HG02884 (cell line): ENCODE data around the gene PRKCH.

Experiments
- ATAC-seq: cut with Tn5 transposase; IDR thresholded peaks from one replicate; pipeline ENCODE4 v1.9.1; 2021; ENCODE audit warnings: mild to moderate bottlenecking, moderate library complexity; ENCODE audit not compliant: unreplicated experiment

PRKCH gene

DNA sequence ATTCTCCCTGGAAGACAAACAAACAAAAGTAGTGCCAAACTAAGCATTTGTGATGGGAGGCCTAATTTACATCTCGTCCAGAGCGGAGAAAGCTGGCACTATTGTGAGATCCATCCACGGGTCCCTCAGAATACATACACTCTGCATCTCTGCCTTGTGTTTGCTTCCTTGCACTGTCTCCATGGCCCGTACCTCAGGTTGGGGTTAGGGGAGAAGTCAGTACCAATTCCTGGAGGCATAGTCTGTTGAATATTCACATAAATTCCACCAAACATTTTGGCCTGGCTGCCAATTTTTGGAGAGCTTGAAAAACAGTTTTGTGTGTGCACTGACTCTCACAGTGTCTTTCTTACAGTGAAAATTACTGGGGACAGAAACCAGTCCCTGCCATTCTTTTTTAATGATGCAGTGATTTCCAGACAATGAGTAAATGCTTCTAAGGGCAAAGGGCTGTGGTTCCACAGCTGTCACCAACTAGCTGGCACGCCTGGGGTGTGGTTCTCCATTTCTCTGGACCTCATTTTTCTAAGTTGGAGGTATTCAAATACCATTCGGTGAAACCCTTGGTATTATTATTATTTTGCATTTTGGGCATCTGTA, 254.3 kb downstream of the PRKCH start:
- ATAC-seq = no peak

DNA sequence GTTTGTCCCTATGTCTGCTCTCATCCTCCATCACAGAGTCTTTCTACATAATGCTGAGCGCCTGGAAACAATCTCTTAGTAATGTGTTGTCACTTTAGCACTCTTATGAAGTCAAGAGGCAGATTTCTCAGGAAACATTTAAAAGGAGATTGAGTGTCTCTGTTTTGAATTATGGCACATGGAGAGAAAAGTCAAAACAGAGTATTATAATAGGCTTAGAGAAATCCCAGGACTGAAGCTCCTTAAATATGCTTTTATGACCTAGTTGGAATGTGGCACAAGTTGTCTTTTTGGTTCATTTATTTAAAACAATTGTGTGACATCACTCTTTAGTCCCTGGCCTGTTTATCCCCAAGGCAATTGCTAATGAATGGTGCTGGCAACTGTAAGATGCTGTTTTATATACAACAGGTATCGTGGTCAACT, 256.1 kb downstream of the PRKCH start:
- no peak for ATAC-seq

DNA sequence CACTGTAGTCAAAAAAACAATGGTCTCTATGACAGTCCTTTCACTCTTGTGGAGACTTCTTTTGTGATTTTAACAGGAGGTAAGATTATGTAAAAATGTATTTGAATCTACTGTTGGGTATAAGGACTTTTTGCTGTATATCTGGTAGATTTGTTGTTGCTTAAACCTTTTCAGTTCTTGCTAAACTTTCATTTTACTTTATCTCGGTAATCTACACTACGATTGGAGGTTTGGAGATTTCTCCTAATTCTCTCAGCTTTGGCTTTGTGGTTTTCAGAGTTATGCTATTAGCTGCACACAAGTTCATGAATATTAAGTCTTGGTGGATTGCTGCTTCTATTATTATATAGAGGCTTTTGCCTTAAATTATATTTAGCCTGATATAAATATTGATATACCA, 257.4 kb downstream of the PRKCH start:
- no peak for ATAC-seq

DNA sequence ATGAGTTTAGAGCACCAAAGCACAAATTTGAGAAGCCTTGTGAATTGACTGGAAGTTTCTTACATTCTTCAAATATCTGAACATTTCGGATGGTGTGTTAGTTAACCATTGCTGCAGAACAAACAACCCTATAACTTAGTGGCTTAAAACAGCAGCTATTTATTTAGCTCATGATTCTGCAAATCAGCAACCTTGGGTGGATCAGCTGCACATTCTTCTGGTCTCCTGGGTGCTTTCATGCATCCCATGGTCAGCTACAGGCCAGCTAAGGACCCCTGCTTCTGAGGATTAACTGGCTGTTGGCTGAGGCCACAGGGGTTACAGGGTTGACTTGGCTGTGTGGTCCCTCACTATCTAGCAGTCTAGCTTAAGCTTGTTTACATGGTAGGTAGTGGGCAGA, 260.0 kb downstream of the PRKCH start:
- ATAC-seq = no peak

DNA sequence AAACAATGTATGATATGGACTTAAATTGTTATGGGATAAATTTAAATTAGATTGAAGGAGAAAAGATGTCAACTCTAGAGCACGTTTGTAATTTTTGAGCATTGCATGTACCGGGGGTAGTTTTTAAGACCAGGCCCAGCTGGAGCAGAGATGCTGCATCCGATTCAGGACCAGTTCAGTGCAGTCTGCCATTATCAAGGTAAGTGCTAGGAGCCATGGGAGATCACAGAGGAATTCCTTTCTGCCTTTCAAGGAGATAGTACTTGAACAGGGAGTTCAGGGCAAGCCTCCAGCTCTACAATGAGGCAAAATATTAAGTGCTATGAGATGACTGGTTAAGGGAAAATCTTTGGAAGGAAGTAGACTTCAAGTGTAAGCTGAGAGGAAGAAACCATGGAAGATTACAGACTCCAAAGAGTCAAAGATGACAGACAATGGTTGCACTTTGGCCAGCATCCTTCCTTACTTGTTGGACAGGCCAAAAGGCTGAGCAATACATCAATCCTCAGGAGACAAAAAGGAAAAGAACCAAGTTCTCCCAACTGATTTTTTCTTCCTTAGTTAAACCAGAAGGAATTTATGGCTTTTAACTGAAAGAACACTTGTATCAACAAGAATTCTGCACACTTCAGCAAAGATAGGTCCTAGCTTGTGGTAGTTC, 260.7 kb downstream of the PRKCH start:
- no peak for ATAC-seq

- ATAC-seq = no peak
Measured at GRCh38 chr14:61582815-61583214, 261.4 kb downstream of the PRKCH start.

GRCh38 chr14:61584331-61584741, 263.0 kb downstream of the PRKCH start:
- no peak for ATAC-seq

GRCh38 chr14:61585598-61586543, 264.5 kb downstream of the PRKCH start:
- ATAC-seq = no peak

DNA sequence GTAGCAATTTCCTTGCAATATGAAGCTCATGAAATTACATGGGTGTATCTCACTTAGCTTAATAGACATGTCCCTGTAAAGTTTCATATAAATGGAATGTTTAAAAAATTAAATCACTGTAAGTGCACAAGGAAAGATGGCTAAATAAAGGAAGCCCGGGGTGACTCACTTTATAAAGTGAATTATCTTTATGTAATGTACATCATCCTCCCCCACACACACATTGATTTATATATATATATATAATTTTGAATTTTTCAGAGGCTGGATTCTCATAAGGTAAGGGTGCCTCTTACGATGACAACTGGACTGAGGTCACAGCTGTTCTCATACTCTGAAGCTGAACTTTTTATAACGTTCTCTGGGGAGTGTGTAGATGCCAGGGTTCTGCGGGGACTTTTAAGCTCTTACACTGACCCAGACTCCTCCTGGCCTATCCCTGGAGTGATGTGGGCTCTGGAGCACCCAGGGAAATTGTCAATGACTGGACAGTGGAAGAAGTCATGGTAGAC, 265.2 kb downstream of the PRKCH start:
- no peak for ATAC-seq

GRCh38 chr14:61587081-61587713, 265.8 kb downstream of the PRKCH start:
- no peak for ATAC-seq

DNA sequence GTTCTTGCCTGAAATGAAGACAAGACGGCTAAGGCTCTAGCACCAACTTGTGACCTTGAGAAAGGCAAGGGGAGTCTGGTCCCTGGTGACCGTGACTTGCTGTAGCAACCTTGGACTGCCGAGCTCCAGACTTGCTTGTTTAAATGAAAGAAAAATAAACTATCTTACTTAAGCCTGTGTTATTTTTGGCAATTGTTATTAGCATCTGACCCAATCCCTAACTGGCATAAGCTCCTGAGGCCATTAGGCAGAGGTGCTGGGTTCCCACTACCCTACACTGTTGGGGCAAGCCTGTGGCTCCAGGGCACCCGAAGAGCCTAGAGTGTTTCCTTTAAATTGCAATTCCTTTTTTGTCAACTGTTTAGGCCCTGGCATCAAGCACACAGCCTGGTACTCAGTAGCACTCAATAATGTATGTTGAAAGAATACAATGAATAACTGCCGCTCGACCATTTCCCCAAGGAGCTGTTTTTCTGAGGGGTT, 267.1 kb downstream of the PRKCH start:
- no peak for ATAC-seq

DNA sequence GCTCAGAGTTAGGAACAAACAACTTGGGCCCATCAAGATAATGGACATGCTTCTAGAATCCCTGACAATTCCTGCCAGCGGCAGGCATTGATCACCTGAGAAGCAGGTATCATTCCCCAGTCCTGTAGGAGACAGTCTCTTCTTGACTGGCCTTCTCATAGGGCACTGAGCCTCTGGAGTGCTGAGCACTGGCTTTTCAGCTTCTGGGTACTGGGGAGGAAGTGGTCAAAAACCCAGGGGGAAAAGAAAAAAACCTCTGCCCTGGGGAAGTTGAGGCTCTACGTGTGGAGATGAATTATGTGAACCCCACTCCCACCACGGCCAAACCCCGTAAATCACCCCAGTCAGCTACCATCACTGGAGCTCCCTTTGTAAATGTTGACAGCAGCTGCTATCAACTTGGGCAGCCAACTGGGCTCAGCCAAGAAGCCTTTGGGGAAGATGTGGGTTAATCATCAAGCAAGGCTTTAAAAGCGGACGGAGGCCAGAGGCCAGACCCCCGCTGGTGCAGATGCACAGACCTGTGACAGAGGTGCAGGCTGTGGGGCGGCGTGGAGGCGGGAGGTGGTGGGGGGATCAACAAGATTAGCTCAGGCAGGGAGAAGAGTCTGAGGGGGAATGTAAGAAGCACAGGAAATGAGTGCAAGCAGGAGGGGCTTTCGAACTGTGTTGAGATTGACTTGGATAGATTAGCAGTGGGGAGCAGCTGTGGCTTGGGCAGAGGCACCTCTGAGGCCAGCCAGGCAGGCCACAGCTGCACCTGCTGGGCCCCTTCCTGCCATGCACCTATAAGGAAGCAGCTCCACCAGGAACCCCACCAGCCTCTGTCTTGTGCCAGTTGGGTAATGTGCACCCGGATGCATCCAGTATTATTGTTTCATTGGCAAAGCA, 268.6 kb downstream of the PRKCH start:
- no peak for ATAC-seq

DNA sequence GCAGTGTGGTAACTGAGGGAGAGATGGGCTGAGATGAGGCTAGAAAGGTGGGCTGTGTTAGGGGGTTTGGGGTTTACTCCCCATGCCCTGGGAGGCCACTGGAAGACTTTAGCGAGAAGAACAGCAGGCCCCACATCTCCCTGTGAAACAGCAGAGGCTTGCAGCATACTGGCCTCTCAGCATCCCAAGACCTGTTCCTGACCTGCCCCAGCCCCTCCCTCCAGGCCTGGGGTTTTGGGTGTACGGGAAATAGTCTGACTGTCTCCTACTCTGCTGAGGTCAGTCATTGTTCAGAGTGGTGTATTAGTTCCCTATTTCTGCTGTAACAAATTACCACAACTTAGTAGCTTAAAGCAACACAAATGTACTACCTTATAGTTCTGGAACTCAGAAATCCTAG, 270.5 kb downstream of the PRKCH start:
- no peak for ATAC-seq

GRCh38 chr14:61593330-61593729, 272.0 kb downstream of the PRKCH start:
- ATAC-seq = no peak

DNA sequence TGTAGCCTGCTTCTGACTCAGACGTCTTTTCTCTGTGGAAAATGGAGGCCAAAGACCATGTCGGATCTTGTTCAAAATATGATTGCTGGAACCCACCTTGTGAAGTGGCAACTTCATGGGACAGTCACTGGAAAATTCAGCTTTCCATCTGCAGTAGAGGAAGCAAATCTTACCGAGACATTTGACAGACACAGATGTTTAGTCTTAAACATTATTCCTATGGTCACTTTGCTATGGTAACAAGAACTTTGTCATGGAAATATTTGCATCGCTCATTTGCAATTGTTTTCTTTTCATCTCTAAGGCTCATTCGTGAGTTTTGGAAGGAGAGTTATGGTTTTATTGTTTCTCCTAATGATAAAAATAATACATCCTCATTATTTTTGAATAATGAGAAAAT, 275.6 kb downstream of the PRKCH start:
- no peak for ATAC-seq

GRCh38 chr14:61598980-61599379, 277.6 kb downstream of the PRKCH start:
- no peak for ATAC-seq

DNA sequence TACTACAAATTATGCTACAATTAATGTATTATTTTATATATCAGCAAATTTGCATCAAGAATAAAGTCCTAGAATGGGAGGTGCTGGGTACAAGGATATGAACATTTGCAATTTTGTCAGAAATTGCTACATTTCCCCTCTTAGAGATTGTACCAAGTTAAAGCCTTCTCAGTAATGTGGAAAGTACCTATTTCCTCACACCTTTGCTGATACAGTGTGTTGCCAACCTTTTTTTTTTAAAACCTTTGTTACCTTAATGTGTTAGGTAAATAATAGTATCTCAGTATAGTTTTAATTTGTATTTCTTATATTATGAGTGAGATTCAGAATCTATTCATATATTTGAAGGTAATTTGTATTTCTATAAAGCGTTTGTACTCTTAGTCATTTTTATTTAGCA, 278.6 kb downstream of the PRKCH start:
- ATAC-seq = no peak
